Right renal pelvis (tissue), 4 donors: ENCODE results near the gene CRYL1. TPM values are rescaled to one million over a fixed set of nuclear protein-coding genes. Genes with fewer than 3 reads are reported as not detected.

Experiments used
- polyA plus RNA-seq, 4 donors: library from polyadenylated mRNA; unstranded; fragments of 120-200 nt; gene quantifications; one replicate each; pipeline ENCODE4 v1.2.1, GENCODE V29; 2013; ENCODE audit not compliant: insufficient read length in 4 of 4

CRYL1 gene
- polyA plus RNA-seq, 4 donors: 136 to 159 (median 141) TPM

Other genes starting within 250 kb of the CRYL1 start
- gene IFT88, start 41.3 kb upstream of the CRYL1 start, polyA plus RNA-seq: 10 to 100 TPM; 32.3 to 44.9 (median 42.4) TPM
- gene IL17D, start 177.8 kb upstream of the CRYL1 start, polyA plus RNA-seq: 10 to 100 TPM; 10.1 to 11.6 (median 11.0) TPM
- 10 to 100 TPM; 16.3 to 19.3 (median 17.5) TPM for gene EEF1AKMT1, start 248.1 kb upstream of the CRYL1 start, polyA plus RNA-seq